ENCODE results near the gene EIF4E2. TPM values are rescaled to one million over a fixed set of nuclear protein-coding genes. Genes with fewer than 3 reads are reported as not detected.

Gene EIF4E2
- total RNA-seq, 4 donors from 2014 or later = 50.7 to 59.6 (median 54.4) TPM

DNA sequence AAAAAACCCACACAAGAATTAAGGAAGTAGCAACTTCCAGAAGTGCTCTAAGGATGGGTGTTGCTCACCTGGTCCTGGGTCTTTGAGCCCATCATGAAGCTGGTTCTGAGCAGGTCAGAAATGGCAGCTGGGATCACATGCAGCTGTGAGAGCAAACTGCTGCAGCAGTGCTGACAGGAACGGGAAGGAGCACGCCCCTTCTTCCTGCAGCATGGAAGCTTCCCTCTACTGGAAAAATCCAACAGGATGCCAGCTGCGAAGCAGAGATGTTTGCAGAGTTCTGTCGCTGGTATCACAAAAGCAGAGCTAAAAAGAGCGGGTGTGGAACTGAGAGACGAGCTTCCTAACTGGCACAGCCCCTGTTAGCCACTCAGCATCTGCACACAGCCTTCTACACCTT lies 33.7 kb downstream of the EIF4E2 start:
- TF ChIP-seq, protein P1, sequence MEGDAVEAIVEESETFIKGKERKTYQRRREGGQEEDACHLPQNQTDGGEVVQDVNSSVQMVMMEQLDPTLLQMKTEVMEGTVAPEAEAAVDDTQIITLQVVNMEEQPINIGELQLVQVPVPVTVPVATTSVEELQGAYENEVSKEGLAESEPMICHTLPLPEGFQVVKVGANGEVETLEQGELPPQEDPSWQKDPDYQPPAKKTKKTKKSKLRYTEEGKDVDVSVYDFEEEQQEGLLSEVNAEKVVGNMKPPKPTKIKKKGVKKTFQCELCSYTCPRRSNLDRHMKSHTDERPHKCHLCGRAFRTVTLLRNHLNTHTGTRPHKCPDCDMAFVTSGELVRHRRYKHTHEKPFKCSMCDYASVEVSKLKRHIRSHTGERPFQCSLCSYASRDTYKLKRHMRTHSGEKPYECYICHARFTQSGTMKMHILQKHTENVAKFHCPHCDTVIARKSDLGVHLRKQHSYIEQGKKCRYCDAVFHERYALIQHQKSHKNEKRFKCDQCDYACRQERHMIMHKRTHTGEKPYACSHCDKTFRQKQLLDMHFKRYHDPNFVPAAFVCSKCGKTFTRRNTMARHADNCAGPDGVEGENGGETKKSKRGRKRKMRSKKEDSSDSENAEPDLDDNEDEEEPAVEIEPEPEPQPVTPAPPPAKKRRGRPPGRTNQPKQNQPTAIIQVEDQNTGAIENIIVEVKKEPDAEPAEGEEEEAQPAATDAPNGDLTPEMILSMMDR (IDR thresholded peaks at IDR 0.05) = no peak
- no peak for TF ChIP-seq POLR2A (IDR thresholded peaks at IDR 0.05)
- Histone ChIP-seq H3K9me3 (no peaks in the 10 kb centered on the region), H3K27me3 (no peaks in the 10 kb centered on the region), H3K36me3 (peaks cover 12% of the 10 kb centered on the region in 2 donors), H3K4me1 (peaks cover 5 to 14% of the 10 kb centered on the region in 2 donors), H3K27ac (no peak overlapping the region), H3K4me3 (replicated peaks in 1 of 3) (no peak overlapping the region)
- DNase-seq = no peak
- 89 to 94% methylated on average over 6 of the region's 6 CpGs for WGBS, 2 donors
- intact Hi-C loops (cut with DNase I) = no loop called here

DNA sequence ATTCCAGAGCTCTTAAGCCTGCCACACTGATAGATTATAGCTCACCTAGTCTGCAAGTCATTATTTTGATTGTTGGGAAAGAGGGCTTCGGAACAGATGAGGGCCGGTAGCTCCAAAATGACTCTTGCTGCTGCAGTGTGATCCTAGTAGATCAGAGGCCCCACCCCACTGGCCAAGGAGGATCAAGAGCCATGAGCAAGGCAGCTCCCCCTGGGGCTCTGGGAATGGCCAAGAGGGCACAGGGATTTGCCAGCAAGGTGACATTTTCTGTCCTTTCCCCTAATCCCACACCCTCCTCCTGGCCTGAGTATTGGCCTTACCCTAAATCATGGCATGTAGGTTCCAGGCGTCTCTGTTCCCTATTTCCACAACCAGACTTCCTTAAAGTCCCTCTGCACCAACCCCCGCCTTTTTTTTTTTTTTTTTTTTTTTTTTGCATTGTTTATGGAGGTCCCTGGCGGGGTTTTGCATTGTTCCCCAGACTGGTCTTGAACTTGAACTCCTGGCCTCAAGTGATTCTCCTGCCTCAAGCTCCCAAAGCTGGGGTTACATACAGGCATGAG lies 36.5 kb downstream of the EIF4E2 start:
- H3K27ac ChIP-seq = peak overlapping the region in 2 of 3 donors; percentile 3 to 82
- H3K27me3 ChIP-seq = no peaks in the 10 kb centered on the region
- 84% methylated on average over 5 of the region's 5 CpGs for WGBS, 2 donors
- H3K4me3 ChIP-seq (replicated peaks in 1 of 3) = no peak overlapping the region
- TF ChIP-seq, protein P1 (IDR thresholded peaks at IDR 0.05) = no peak
- no peak for TF ChIP-seq POLR2A (IDR thresholded peaks at IDR 0.05)
- peaks cover 0 to under 1% of the 10 kb centered on the region in 2 donors for H3K36me3 ChIP-seq
- intact Hi-C loops (cut with DNase I) = no loop called here
- peaks cover 5 to 19% of the 10 kb centered on the region in 2 donors for H3K4me1 ChIP-seq
- no peaks in the 10 kb centered on the region for H3K9me3 ChIP-seq
- DNase-seq = no peak

- Histone ChIP-seq H3K27ac (peak overlapping the region; percentile 76 to 88 (median 82)), H3K36me3 (no peaks in the 10 kb centered on the region), H3K4me3 (replicated peaks in 1 of 3) (no peak overlapping the region), H3K27me3 (no peaks in the 10 kb centered on the region), H3K4me1 (peaks cover 5 to 19% of the 10 kb centered on the region in 2 donors), H3K9me3 (no peaks in the 10 kb centered on the region)
- WGBS, 2 donors = 86 to 90% methylated on average over 7 of the region's 7 CpGs
- no peak for TF ChIP-seq POLR2A (IDR thresholded peaks at IDR 0.05)
- TF ChIP-seq, protein P1 (IDR thresholded peaks at IDR 0.05) = no peak
- intact Hi-C loops (cut with DNase I) = no loop called here
- no peak for DNase-seq
These were observed 37.0 kb downstream of the EIF4E2 start for GRCh38 chr2:232587512-232587911.

DNA sequence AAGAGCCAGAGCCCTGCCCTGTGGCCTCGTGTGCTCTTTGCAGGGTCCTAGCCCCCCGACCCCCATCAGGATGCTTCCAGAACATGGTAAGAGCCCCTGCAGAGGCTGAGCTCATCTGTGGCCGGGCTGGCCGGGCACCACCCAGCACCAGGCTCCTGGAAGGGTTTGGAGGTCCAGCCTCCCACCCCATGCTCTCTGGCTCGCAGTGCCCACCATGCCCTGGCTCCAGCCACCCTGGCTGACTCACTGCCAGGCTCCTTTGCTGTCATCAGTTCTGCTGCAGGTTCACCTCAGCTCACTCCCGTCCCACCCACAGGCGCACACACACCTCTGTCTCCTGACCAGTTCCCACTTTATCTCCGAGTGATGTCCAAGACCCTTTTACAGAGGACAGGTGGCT lies 37.5 kb downstream of the EIF4E2 start:
- Histone ChIP-seq H3K36me3 (no peaks in the 10 kb centered on the region), H3K4me1 (peaks cover 5 to 19% of the 10 kb centered on the region in 2 donors), H3K27me3 (no peaks in the 10 kb centered on the region), H3K9me3 (no peaks in the 10 kb centered on the region), H3K27ac (peak overlapping the region; percentile 76 to 88 (median 82)), H3K4me3 (replicated peaks in 1 of 3) (no peak overlapping the region)
- WGBS, 2 donors = 97 to 100% methylated on average over 6 to 8 of the region's 8 CpGs
- no peak for DNase-seq
- intact Hi-C loops (cut with DNase I) = no loop called here
- TF ChIP-seq POLR2A (IDR thresholded peaks at IDR 0.05) = no peak
- TF ChIP-seq, protein P1 (IDR thresholded peaks at IDR 0.05) = no peak

DNA sequence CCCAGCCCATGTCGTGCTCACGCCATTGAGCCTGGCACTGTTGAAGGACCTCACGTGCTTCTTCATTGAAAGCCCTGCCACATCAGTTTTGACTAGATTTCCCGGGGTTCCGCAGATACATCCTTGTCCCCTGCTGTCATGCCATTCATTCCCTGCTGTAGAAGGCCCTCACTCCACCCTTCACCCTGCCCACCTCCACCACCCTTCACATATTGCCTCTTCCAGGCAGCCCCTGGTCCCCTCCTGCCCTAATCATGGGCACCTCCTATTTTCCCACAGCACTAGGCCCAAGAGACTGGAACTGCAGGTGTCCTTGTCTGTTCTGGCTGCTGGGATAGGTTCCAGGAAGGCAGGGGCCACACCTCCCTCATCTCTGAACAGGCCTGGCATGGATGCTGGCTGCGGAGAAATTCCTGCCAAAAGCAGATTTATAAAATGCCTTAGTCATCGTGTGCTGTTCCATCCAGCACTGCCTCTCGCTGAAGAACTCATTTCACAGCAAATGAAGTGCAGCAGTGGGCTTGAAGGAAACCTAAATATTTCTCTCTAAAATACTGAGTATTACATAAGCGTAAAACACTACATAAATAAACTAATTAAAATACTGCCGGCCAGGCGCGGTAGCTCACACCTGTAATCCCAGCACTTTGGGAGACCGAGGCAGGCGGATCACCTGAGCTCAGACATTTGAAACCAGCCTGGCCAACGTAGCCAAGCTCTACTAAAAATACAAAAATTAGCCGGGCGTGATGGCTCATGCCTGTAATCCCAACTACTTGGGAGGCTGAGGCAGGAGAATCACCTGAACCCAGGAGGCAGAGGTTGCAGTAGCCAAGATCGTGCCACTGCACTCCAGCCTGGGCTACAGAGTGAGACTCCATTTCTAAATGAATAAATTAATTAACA lies 38.4 kb downstream of the EIF4E2 start:
- intact Hi-C loops (cut with DNase I) = no loop called here
- Histone ChIP-seq H3K27me3 (no peaks in the 10 kb centered on the region), H3K27ac (peak overlapping the region; percentile 76 to 88 (median 82)), H3K9me3 (no peaks in the 10 kb centered on the region), H3K4me3 (replicated peaks in 1 of 3) (no peak overlapping the region), H3K4me1 (peaks cover 5 to 22% of the 10 kb centered on the region in 2 donors), H3K36me3 (no peaks in the 10 kb centered on the region)
- 57 to 59% methylated on average over 18 of the region's 18 CpGs for WGBS, 2 donors
- DNase-seq = peak; percentile 93 to 94
- TF ChIP-seq POLR2A (IDR thresholded peaks at IDR 0.05) = peak in 1 of 2 donors; percentile 43
- TF ChIP-seq, protein P1 (IDR thresholded peaks at IDR 0.05) = no peak

All from thyroid gland (tissue), 4 donors.